Measurements from ENCODE around the gene SEPTIN8. TPM values are rescaled to one million over a fixed set of nuclear protein-coding genes. Genes with fewer than 3 reads are reported as not detected.

The SEPTIN8 gene
- polyA plus RNA-seq, 6 donors from 2014 or later, result 0.11 to 0.27 (median 0.22) TPM; not detected in 2

GRCh38 chr5:132708645-132709044, 68.4 kb downstream of the SEPTIN8 start:
- Mint-ChIP-seq H3K27ac (no peak overlapping the region), H3K36me3 (peaks cover under 1 to 5% of the 10 kb centered on the region in 2 donors), H3K9me3 (no peaks in the 10 kb centered on the region), H3K4me1 (no peaks in the 10 kb centered on the region), H3K4me3 (no peak overlapping the region), H3K27me3 (no peaks in the 10 kb centered on the region)
- no peak for DNase-seq
- no peak for ATAC-seq (ENCODE audit: low read depth in 2 of 2)

DNA sequence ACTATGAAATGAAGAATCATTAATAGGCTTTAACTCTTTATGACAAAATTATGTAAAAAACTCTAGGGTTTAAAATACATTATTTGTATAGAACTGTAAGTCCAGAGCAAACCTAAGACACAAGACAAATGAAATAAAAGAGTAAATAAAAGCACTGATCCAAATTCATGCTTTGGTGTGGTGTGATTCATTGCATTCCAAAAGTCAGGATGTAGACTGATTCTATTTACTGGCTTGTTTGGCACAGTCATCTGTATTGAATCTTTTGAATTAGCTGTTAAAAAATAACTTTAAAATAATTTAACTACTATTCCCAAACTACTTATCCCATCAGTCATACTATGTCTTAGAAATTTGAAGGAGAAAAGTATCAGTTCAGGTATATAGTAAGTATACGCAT, 72.2 kb downstream of the SEPTIN8 start:
- no peak overlapping the region for H3K27ac Mint-ChIP-seq

More for the DNA sequence above, 72.2 kb downstream of the SEPTIN8 start:
- no peak overlapping the region for H3K4me3 Mint-ChIP-seq
- DNase-seq (no peak), ATAC-seq (ENCODE audit: low read depth in 2 of 2) (no peak)
- no peaks in the 10 kb centered on the region for H3K27me3 Mint-ChIP-seq
- H3K9me3 Mint-ChIP-seq, result no peaks in the 10 kb centered on the region
- H3K4me1 Mint-ChIP-seq, result no peaks in the 10 kb centered on the region
- peaks cover 21 to 25% of the 10 kb centered on the region in 2 donors for H3K36me3 Mint-ChIP-seq

Other genes starting within 250 kb of the SEPTIN8 start
- gene IL5, start 233.7 kb downstream of the SEPTIN8 start, polyA plus RNA-seq (ENCODE audit: low read depth in 6 of 6), result not detected
- gene RAD50, start 220.3 kb downstream of the SEPTIN8 start, polyA plus RNA-seq (ENCODE audit: low read depth in 6 of 6), result 10 to 100 TPM; 10.1 to 33.5 (median 19.9) TPM
- not detected for gene IL13, start 119.1 kb downstream of the SEPTIN8 start, polyA plus RNA-seq (ENCODE audit: low read depth in 6 of 6)
- not detected for gene IL4, start 103.2 kb downstream of the SEPTIN8 start, polyA plus RNA-seq (ENCODE audit: low read depth in 6 of 6)
- 10 to 100 TPM in 1 of 6 donors, 1 to 10 TPM in 5; 4.3 to 10.2 (median 7.3) TPM for gene KIF3A, start 39.7 kb downstream of the SEPTIN8 start, polyA plus RNA-seq (ENCODE audit: low read depth in 6 of 6)
- gene CCNI2, start 29.8 kb downstream of the SEPTIN8 start, polyA plus RNA-seq (ENCODE audit: low read depth in 6 of 6), result not detected
- not detected for gene SOWAHA, start 36.1 kb upstream of the SEPTIN8 start, polyA plus RNA-seq (ENCODE audit: low read depth in 6 of 6)
- under 1 TPM in 1 of 6 donors, not detected in 5; 0.26 TPM for gene SHROOM1, start 53.4 kb upstream of the SEPTIN8 start, polyA plus RNA-seq (ENCODE audit: low read depth in 6 of 6)
- under 1 TPM in 2 of 6 donors, not detected in 4; 0.14 to 0.45 TPM for gene GDF9, start 89.2 kb upstream of the SEPTIN8 start, polyA plus RNA-seq (ENCODE audit: low read depth in 6 of 6)
- 100 to 1,000 TPM; 413 to 500 (median 433) TPM for gene UQCRQ, start 89.4 kb upstream of the SEPTIN8 start, polyA plus RNA-seq (ENCODE audit: low read depth in 6 of 6)
- 1 to 10 TPM; 1.6 to 3.2 (median 2.2) TPM for gene LEAP2, start 96.4 kb upstream of the SEPTIN8 start, polyA plus RNA-seq (ENCODE audit: low read depth in 6 of 6)
- gene AFF4, start 186.4 kb upstream of the SEPTIN8 start, polyA plus RNA-seq (ENCODE audit: low read depth in 6 of 6), result 10 to 100 TPM; 44.4 to 79.0 (median 52.1) TPM
- 100 to 1,000 TPM in 5 of 6 donors, 10 to 100 TPM in 1; 87.0 to 209 (median 123) TPM for gene ZCCHC10, start 249.3 kb upstream of the SEPTIN8 start, polyA plus RNA-seq (ENCODE audit: low read depth in 6 of 6)

Measured in naive B cell (primary cell).